A549 (cell line): Measurements from ENCODE around the gene S100A9. TPM values are rescaled to one million over a fixed set of nuclear protein-coding genes. Genes with fewer than 3 reads are reported as not detected.

Experiments
- ATAC-seq, 2 experiments: fragments of 200-7000 bp in 1 of 2; fragments of >200 bp in 1 of 2; cut with Nextera tagmentation in 1 of 2; cut with Tn5 transposase in 1 of 2; 3 replicates each; pipeline versions ENCODE4 v1.8.0 to v1.9.1; 2018 to 2020; ENCODE audit warnings: mild to moderate bottlenecking in 1 of 2, moderate library complexity in 1 of 2
- CTCF ChIA-PET: fragments of 300-600 bp; sonication (Branson Sonifier 250); formaldehyde crosslinking; extraction: SDS; loops from one replicate; lab custom pipeline; 2021; ENCODE audit warnings: antibody characterized with exemption, inconsistent platforms; lab: Yijun Ruan, JAX
- POLR2A ChIA-PET: fragments of 350-600 bp; formaldehyde crosslinking; extraction: SDS; loops from one replicate; lab custom pipeline; 2021; ENCODE audit warnings: antibody characterized with exemption, inconsistent platforms; lab: Yijun Ruan, JAX
- DNase-seq, 2 experiments: peaks; one replicate each; pipeline versions ENCODE4 v3.0.0 to v3.0.0-alpha.2; 2011 to 2016; ENCODE audit warnings: low read depth in 1 of 2, low spot score in 1 of 2
- FAIRE-seq: peaks from 2 replicates; lab custom pipeline; 2011; peaks lifted over from hg19 to GRCh38; lab: Jason Lieb, UNC
- H3K27ac ChIP-seq, 2 experiments: fragments of >200 bp; sonication (Bioruptor Twin); formaldehyde crosslinking; 3 replicates each; pipeline ENCODE4 v1.5.1; 2016 to 2017
- H3K4me1 ChIP-seq: fragments of >200 bp; sonication (Bioruptor Twin); formaldehyde crosslinking; 3 replicates; pipeline ENCODE4 v1.6.1; 2016
- H3K4me2 ChIP-seq: fragments of >200 bp; sonication (Bioruptor Twin); formaldehyde crosslinking; 3 replicates; pipeline ENCODE4 v1.6.1; 2016
- H3K4me3 ChIP-seq: fragments of >200 bp; sonication (Bioruptor Twin); formaldehyde crosslinking; 3 replicates; pipeline ENCODE4 v1.5.1; 2016
- H3K9me3 ChIP-seq: fragments of >200 bp; sonication (Bioruptor Twin); formaldehyde crosslinking; 3 replicates; pipeline ENCODE4 v1.6.1; 2016
- BHLHE40 ChIP-seq: IDR thresholded peaks from 2 replicates; pipeline ENCODE4 v1.6.1; 2012; ENCODE audit warnings: low read depth, low read length, inconsistent platforms
- CBX2 ChIP-seq: fragments of 200-600 bp; sonication (generic); IDR thresholded peaks from 2 replicates; pipeline ENCODE4 v1.6.1; 2016; ENCODE audit warnings: low read depth, mild to moderate bottlenecking, borderline replicate concordance
- CHD2 ChIP-seq: fragments of 150-350 bp; IDR thresholded peaks from 2 replicates; pipeline ENCODE4 v1.6.1; 2014; ENCODE audit warnings: low read length; ENCODE audit not compliant: partially characterized antibody
- CTCF ChIP-seq: fragments of >200 bp; sonication (Bioruptor Twin); formaldehyde crosslinking; IDR thresholded peaks from 3 replicates; pipeline ENCODE4 v1.5.1; 2016
- E2F6 ChIP-seq: IDR thresholded peaks from 2 replicates; pipeline ENCODE4 v1.6.1; 2012; ENCODE audit warnings: low read depth, borderline replicate concordance
- EHMT2 ChIP-seq: fragments of 200-600 bp; sonication (generic); IDR thresholded peaks from 2 replicates; pipeline ENCODE4 v1.6.1; 2016; ENCODE audit warnings: antibody characterized with exemption, low read depth, mild to moderate bottlenecking, moderate library complexity
- EP300 ChIP-seq, 2 experiments: fragments of >200 bp; sonication (Bioruptor Twin); formaldehyde crosslinking; IDR thresholded peaks; 2 replicates in 1 of 2; 3 replicates in 1 of 2; pipeline ENCODE4 v1.6.1; 2016 to 2017
- FOXS1 ChIP-seq: fragments of 250-450 bp; sonication (Bioruptor Pico); IDR thresholded peaks from 2 replicates; pipeline ENCODE4 v1.5.0; 2020; ENCODE audit warnings: mild to moderate bottlenecking, moderate library complexity
- HDAC2 ChIP-seq: fragments of 200-600 bp; sonication (generic); IDR thresholded peaks from 2 replicates; pipeline ENCODE4 v1.6.1; 2016
- HEYL ChIP-seq: fragments of 250-450 bp; sonication (Bioruptor Pico); IDR thresholded peaks from 2 replicates; pipeline ENCODE4 v1.8.0; 2021; ENCODE audit warnings: mild to moderate bottlenecking, moderate library complexity
- JUNB ChIP-seq: fragments of >200 bp; sonication (Bioruptor Twin); formaldehyde crosslinking; IDR thresholded peaks from 2 replicates; pipeline ENCODE4 v1.6.1; 2016
- KDM5A ChIP-seq: fragments of 200-600 bp; sonication (generic); IDR thresholded peaks from 2 replicates; pipeline ENCODE4 v1.6.1; 2016; ENCODE audit warnings: antibody characterized with exemption, mild to moderate bottlenecking
- MAFK ChIP-seq: fragments of 450-650 bp; IDR thresholded peaks from 2 replicates; pipeline ENCODE4 v1.6.1; 2014; ENCODE audit not compliant: partially characterized antibody
- MAZ ChIP-seq: fragments of 150-350 bp; IDR thresholded peaks from 2 replicates; pipeline ENCODE4 v1.6.1; 2014; ENCODE audit warnings: antibody characterized with exemption, low read depth, low read length, borderline replicate concordance
- NFE2L2 ChIP-seq: fragments of 150-350 bp; conservative IDR thresholded peaks from 2 replicates; pipeline ENCODE4 v1.6.1; 2014; ENCODE audit warnings: low read length
- PBX3 ChIP-seq: IDR thresholded peaks from 2 replicates; pipeline ENCODE4 v1.6.1; 2012
- PHF8 ChIP-seq: fragments of 200-600 bp; sonication (generic); IDR thresholded peaks from 2 replicates; pipeline ENCODE4 v1.6.1; 2016; ENCODE audit warnings: low read depth, mild to moderate bottlenecking, antibody characterized with exemption, moderate library complexity, borderline replicate concordance
- RAD21 ChIP-seq, 2 experiments: fragments of >200 bp in 1 of 2; sonication (Bioruptor Twin) in 1 of 2; formaldehyde crosslinking in 1 of 2; IDR thresholded peaks in 1 of 2; conservative IDR thresholded peaks in 1 of 2; 2 replicates in 1 of 2; 3 replicates in 1 of 2; pipeline ENCODE4 v1.6.1; 2012 to 2018; ENCODE audit warnings: inconsistent platforms in 1 of 2
- RFX5 ChIP-seq: fragments of 450-650 bp; IDR thresholded peaks from 2 replicates; pipeline ENCODE4 v1.7.1; 2014; ENCODE audit warnings: antibody characterized with exemption, mild to moderate bottlenecking, moderate library complexity
- SREBF2 ChIP-seq: fragments of 450-650 bp; IDR thresholded peaks from 2 replicates; pipeline ENCODE4 v1.6.1; 2014; ENCODE audit warnings: mild to moderate bottlenecking, moderate library complexity
- TFCP2L1 ChIP-seq: fragments of 250-450 bp; sonication (Bioruptor Pico); IDR thresholded peaks from 2 replicates; pipeline ENCODE4 v1.5.0; 2021; ENCODE audit warnings: mild to moderate bottlenecking
- ZC3H11A ChIP-seq: fragments of 450-650 bp; IDR thresholded peaks from 2 replicates; pipeline ENCODE4 v1.6.1; 2014; ENCODE audit warnings: antibody characterized with exemption, mild to moderate bottlenecking
- ZFP36 ChIP-seq: fragments of 450-650 bp; IDR thresholded peaks from 2 replicates; pipeline ENCODE4 v1.6.1; 2014; ENCODE audit warnings: borderline replicate concordance; ENCODE audit not compliant: partially characterized antibody
- ZSCAN20 ChIP-seq: fragments of 250-450 bp; sonication (Bioruptor Pico); IDR thresholded peaks from 2 replicates; pipeline ENCODE4 v1.8.0; 2022; ENCODE audit warnings: mild to moderate bottlenecking, moderate library complexity
- WGBS: methylation state at CpG from one replicate; pipeline ENCODE4 v1.1.6; 2017; ENCODE audit errors: missing lambda C conversion rate; 5-methylcytosine and 5-hydroxymethylcytosine counted together
- polyA plus RNA-seq, 4 experiments: library from polyadenylated mRNA; depleted of rRNA in 3 of 4; stranded (reverse); fragments of >200 nt; fragmentation: RNase III in 1 of 4; extraction: RNeasy Plus Mini Kit Qiagen cat#74134 plus additional on column Dnase treatment in 1 of 4; gene quantifications; 2 replicates in 3 of 4; 3 replicates in 1 of 4; pipeline ENCODE4 v1.2.3, GENCODE V29; 2011 to 2017

Gene S100A9
- polyA plus RNA-seq, 2 of the 4 experiments (the other 2 are of a cell fraction) = 0.90 to 3.1 TPM

DNA sequence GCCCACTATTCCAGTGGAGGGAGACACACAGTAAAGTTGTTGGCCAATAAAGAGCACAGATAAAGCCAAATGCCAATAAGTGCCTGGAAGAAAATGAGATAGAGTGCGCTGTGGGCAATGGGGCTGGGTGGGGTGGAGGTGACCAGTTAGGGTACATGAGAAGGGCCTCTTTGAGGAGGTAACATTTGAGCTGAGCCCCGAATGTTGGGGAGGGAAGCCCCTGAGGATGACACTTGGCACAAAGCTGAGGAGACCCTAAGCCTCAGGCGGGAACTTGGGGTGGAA is 979 bp downstream of the S100A9 start:
- ChIA-PET CTCF (interaction anchor here (0.7 to 13.2 kb wide), 6 partner anchors 17 to 214 kb away, joined by 3 to 731 read pairs (median 6); no protein-coding TSS in a partner anchor), POLR2A (no interaction called here)
- WGBS = 57% methylated on average over 3 of the region's 3 CpGs
- ATAC-seq (no peak), DNase-seq (no peak), FAIRE-seq (no peak)
- no peak overlapping the region for H3K4me3 ChIP-seq
- no peaks in the 10 kb centered on the region for H3K9me3 ChIP-seq
- H3K4me2 ChIP-seq = no peak overlapping the region
- no peak for TF ChIP-seq HEYL
- no peak for TF ChIP-seq SREBF2
- TF ChIP-seq CBX2 = no peak
- TF ChIP-seq ZFP36 = no peak
- no peak for TF ChIP-seq FOXS1
- TF ChIP-seq ZC3H11A = no peak
- no peak for TF ChIP-seq NFE2L2
- TF ChIP-seq CHD2 = no peak
- TF ChIP-seq PHF8 = no peak
- no peak for TF ChIP-seq PBX3
- no peak for TF ChIP-seq MAFK
- TF ChIP-seq RFX5 = no peak
- TF ChIP-seq MAZ = no peak
- no peak for TF ChIP-seq CTCF
- TF ChIP-seq E2F6 = no peak
- no peak for TF ChIP-seq ZSCAN20 (CRISPR knock-in tag)
- no peaks in the 10 kb centered on the region for H3K4me1 ChIP-seq
- no peak overlapping the region for H3K27ac ChIP-seq

DNA sequence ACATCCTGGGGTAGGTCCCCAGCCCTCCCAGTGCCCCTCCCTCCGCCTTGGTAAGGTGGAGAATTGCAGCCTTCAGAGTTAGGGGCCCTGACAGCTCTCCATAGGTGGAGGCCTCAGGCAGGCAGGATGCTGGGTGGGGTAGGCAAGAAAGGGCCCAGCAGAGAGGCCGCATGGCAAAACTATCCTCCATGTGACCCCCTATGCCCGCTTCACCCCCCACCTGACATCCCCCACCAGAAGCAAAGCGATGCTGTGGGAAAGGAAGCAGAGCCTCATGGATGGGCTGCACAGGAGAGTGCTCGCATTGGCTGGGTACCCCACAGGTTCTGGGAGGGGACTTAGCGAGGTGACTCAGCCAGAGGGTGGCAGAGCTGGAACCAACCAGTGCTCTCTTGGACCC is 1.6 kb downstream of the S100A9 start:
- Histone ChIP-seq H3K4me1 (no peaks in the 10 kb centered on the region), H3K9me3 (no peaks in the 10 kb centered on the region)
- CTCF ChIA-PET = interaction anchor here (2.4 to 13.2 kb wide), 3 partner anchors 107 to 209 kb away, joined by 7 to 731 read pairs (median 14); no protein-coding TSS in a partner anchor
- DNase-seq (no peak), ATAC-seq (no peak)
- TF ChIP-seq KDM5A (no peak), PBX3 (no peak), SREBF2 (no peak), HDAC2 (no peak), TFCP2L1 (CRISPR knock-in tag) (no peak), RAD21 (conservative IDR thresholded peaks at IDR 0.05 in 1 of 2, IDR thresholded peaks at IDR 0.05 in 1 of 2) (no peak), BHLHE40 (no peak), ZC3H11A (no peak), ZFP36 (no peak), JUNB (no peak), EP300 (IDR thresholded peaks at IDR 0.05) (no peak), EHMT2 (no peak)
- TF ChIP-seq, all 56 proteins: peak for 0
- WGBS = 63% methylated on average over 6 of the region's 6 CpGs
- Histone ChIP-seq H3K27ac (no peak overlapping the region), H3K4me3 (no peak overlapping the region), H3K4me2 (no peak overlapping the region)
- no peak for FAIRE-seq
- POLR2A ChIA-PET = no interaction called here
